DLD1 (cell line): Measurements from ENCODE around the gene CDCA3.

Experiments
- in situ Hi-C: cut with HindIII; loops from 2 replicates; pipeline ENCODE4 v1.10.0; 2017; ENCODE audit warnings: low sequenced_read_pairs

CDCA3 gene

GRCh38 chr12:6821591-6822425 lies 29.3 kb downstream of the CDCA3 start, which contains the start of gene GPR162:
GPR162 (plus strand) TSS chr12:6821821; CDS start chr12:6823899, 2,078 bp downstream.
- in situ Hi-C loops: no loop called here

- in situ Hi-C loops: no loop called here
These were observed 30.9 kb downstream of the CDCA3 start for GRCh38 chr12:6820166-6820565.

GRCh38 chr12:6819106-6820030 lies 31.7 kb downstream of the CDCA3 start:
- in situ Hi-C loops: no loop called here

GRCh38 chr12:6818645-6819044 lies 32.4 kb downstream of the CDCA3 start:
- in situ Hi-C loops: no loop called here

GRCh38 chr12:6818222-6818621 lies 32.9 kb downstream of the CDCA3 start:
- in situ Hi-C loops: no loop called here

GRCh38 chr12:6817662-6818157 lies 33.4 kb downstream of the CDCA3 start:
- in situ Hi-C loops: no loop called here

GRCh38 chr12:6817098-6817497 lies 34.0 kb downstream of the CDCA3 start:
- in situ Hi-C loops: no loop called here

- in situ Hi-C loops: no loop called here
These were observed 34.5 kb downstream of the CDCA3 start for GRCh38 chr12:6816598-6816997.

- in situ Hi-C loops: no loop called here
These were observed 37.7 kb downstream of the CDCA3 start for GRCh38 chr12:6813363-6813762.

- in situ Hi-C loops: no loop called here
These were observed 40.3 kb downstream of the CDCA3 start for GRCh38 chr12:6810758-6811157.

GRCh38 chr12:6809056-6809455 lies 42.0 kb downstream of the CDCA3 start:
- in situ Hi-C loops: no loop called here

GRCh38 chr12:6807170-6807569 lies 43.9 kb downstream of the CDCA3 start:
- in situ Hi-C loops: no loop called here

- in situ Hi-C loops: no loop called here
These were observed 51.9 kb downstream of the CDCA3 start for GRCh38 chr12:6799147-6799546.
